Measurements from ENCODE around the gene SERINC2. TPM values are rescaled to one million over a fixed set of nuclear protein-coding genes. Genes with fewer than 3 reads are reported as not detected.

SERINC2 gene
- total and polyA plus RNA-seq, 2 of the 8 experiments (the other 6 are each of a cell fraction or from before 2014, with no cell fraction given) = 31.4 to 60.0 TPM

- no peak for TF ChIP-seq USF2 (IDR thresholded peaks at IDR 0.05; ENCODE audit: low read length)
Observed at GRCh38 chr1:31482482-31483011, 69.5 kb downstream of the SERINC2 start (continued).
